ENCODE measurements around the gene ADAMTSL5. TPM values are rescaled to one million over a fixed set of nuclear protein-coding genes. Genes with fewer than 3 reads are reported as not detected.

ADAMTSL5 gene
- total and polyA plus RNA-seq, 2 of the 8 experiments (the other 6 are each of a cell fraction or from before 2014, with no cell fraction given) = 0.82 to 0.99 TPM

DNA sequence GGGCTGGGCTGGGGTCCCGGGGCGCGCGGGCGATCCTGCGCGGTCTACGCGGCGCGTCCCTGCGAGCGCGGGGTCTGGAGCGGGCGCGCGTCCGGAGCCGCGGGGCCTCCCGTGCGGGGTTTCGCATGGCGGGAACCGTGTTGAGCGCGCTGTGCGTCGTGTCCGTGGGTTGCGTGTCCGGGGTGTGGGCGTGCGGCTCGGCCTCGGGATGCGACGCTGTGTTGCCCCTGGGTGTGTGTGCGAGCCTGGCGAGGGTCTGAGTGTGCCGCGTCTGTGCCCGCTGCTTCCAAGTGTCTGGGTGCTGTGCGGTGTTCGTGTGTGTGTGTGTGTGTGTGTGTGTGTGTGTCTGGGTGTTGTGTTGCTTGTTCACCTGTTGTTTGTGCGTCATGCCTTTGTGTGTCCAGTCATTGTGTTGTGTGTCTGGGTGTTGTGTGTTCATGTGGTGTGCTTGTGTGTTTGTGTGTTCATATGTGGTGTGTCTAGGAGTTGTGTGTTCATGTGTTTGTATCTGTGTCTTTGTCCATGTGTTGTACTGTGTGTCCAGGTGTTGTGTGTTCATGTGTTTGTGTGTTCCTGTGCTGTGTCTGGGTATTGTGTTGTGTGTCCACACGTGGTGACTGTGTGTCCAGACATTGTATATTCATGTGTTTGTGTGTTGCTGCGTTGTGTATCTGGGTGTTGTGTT is 11.6 kb upstream of the ADAMTSL5 start:
- Histone ChIP-seq H3K9me3 (ENCODE audit: insufficient read depth in 2 of 2, low read depth in 1 of 2, low read length in 1 of 2) (no peaks in the 10 kb centered on the region), H3K79me2 (ENCODE audit: control insufficient read depth in 1 of 2, insufficient read depth in 2 of 2, low read length in 2 of 2) (no peaks in the 10 kb centered on the region), H3K4me2 (ENCODE audit: insufficient read depth in 1 of 2, low read depth in 2 of 2, low read length in 2 of 2) (peak overlapping the region; percentile 73 to 97), H4K8ac (ENCODE audit: extremely low read depth, insufficient read depth, low read length) (peak overlapping the region; percentile 51), H4K91ac (replicated peaks; ENCODE audit: insufficient read length, low read length) (no peak overlapping the region), H2BK5ac (ENCODE audit: low read depth, low read length) (no peak overlapping the region), H3K23me2 (ENCODE audit: low read depth, low read length) (peaks cover 8% of the 10 kb centered on the region; the same call in 1 of the 2 replicates), H3K18ac (ENCODE audit: extremely low read depth, low read length) (0 out of 2 replicates have a peak overlapping the region, but pooled peaks have one; percentile 4), H3K27me3 (replicated peaks in 1 of 4; ENCODE audit: control insufficient read depth in 3 of 4, extremely low read depth in 1 of 4, insufficient read depth in 3 of 4, low read length in 3 of 4) (peaks cover 19 to 34% (median 31%) of the 10 kb centered on the region in 4 experiments), H3K4ac (replicated peaks; ENCODE audit: insufficient read length, low read depth, low read length) (peak overlapping the region; percentile 98), H4K5ac (ENCODE audit: insufficient read length, low read depth, low read length) (no peak overlapping the region), H2BK15ac (ENCODE audit: low read length) (peak overlapping the region; percentile 77; the same call in 1 of the 2 replicates), H3K56ac (replicated peaks; ENCODE audit: insufficient read length, low read depth, low read length) (peak overlapping the region; percentile 30), H3K23ac (ENCODE audit: insufficient read length) (peak overlapping the region; percentile 83), H2BK120ac (replicated peaks; ENCODE audit: low read depth, low read length) (no peak overlapping the region), H2AK5ac (ENCODE audit: low read depth, low read length) (peak overlapping the region; percentile 94), H3K14ac (ENCODE audit: insufficient read length) (no peak overlapping the region), H3K27ac (ENCODE audit: low read depth, low read length) (no peak overlapping the region), H3K36me3 (ENCODE audit: control insufficient read depth in 2 of 4, insufficient read depth in 4 of 4, low read length in 3 of 4) (no peaks in the 10 kb centered on the region; a peak in 1 of 8 replicates), H3K4me3 (ENCODE audit: extremely low read depth in 1 of 4, insufficient read depth in 2 of 4, low read depth in 3 of 4, low read length in 4 of 4) (peak overlapping the region in 3 of 4 experiments; percentile 25 to 57 (median 35); a peak in 5 of 8 replicates), H3K4me1 (replicated peaks in 1 of 4; ENCODE audit: control insufficient read depth in 3 of 4, insufficient read depth in 4 of 4, low read length in 3 of 4) (peaks cover 0 to 3% (median 1%) of the 10 kb centered on the region in 4 experiments; a peak in 3 of 7 replicates), H2BK12ac (ENCODE audit: low read depth, low read length) (peak overlapping the region; percentile 40; the same call in 1 of the 2 replicates), H3K79me1 (ENCODE audit: low read depth, low read length) (no peaks in the 10 kb centered on the region), H2BK20ac (ENCODE audit: low read length) (no peak overlapping the region; the same call in 1 of the 2 replicates), H3K9ac (replicated peaks in 1 of 4; ENCODE audit: extremely low read depth in 1 of 4, low read depth in 3 of 4, low read length in 3 of 4) (peak overlapping the region in 1 of 4 experiments; percentile 57; a peak in 2 of 7 replicates), H2AFZ (ENCODE audit: low read length) (no peak overlapping the region), H4K20me1 (replicated peaks in 1 of 2; ENCODE audit: control insufficient read depth in 1 of 2, insufficient read depth in 2 of 2, low read length in 2 of 2) (peaks cover 8 to 15% of the 10 kb centered on the region in 2 experiments)
- DNase-seq (ENCODE audit: low read depth in 1 of 2, low spot score in 2 of 2) (no peak), FAIRE-seq (peak; percentile 77)
- WGBS, 2 experiments (ENCODE audit: extremely low coverage in 1 of 2, insufficient coverage in 1 of 2, insufficient read length in 1 of 2, insufficient replicate concordance in 2 of 2, low coverage in 1 of 2, low lambda C conversion rate in 2 of 2, missing lambda C conversion rate in 1 of 2) = 48% methylated on average over 6 of the region's 49 CpGs; no CpG with 5 or more reads in 1 of the 2 experiments
- POLR2A ChIA-PET (ENCODE audit: partially characterized antibody) = interaction anchor here (1.0 to 1.4 kb wide), 2 partner anchors 18 to 258 kb away, joined by 3 to 4 read pairs; no protein-coding TSS in a partner anchor
- CTCF ChIA-PET (ENCODE audit: partially characterized antibody) = interaction anchor here (0.6 to 1.5 kb wide), 5 partner anchors 10 to 298 kb away, joined by 3 to 4 read pairs (median 3); no protein-coding TSS in a partner anchor
- TF ChIP-seq SUZ12 (IDR thresholded peaks at IDR 0.05; ENCODE audit: low read length) (peak; percentile 73; the same call in 1 of the 2 replicates), GABPA (IDR thresholded peaks at IDR 0.05; ENCODE audit: borderline replicate concordance, insufficient read depth, low read length) (no peak), ATF3 (IDR thresholded peaks at IDR 0.05; ENCODE audit: insufficient read depth, low read depth, low read length) (no peak), POLR2A (IDR thresholded peaks at IDR 0.05; ENCODE audit: control extremely low read depth in 1 of 2, low read depth in 2 of 2, low read length in 2 of 2) (no peak), EP300 (IDR thresholded peaks at IDR 0.05; ENCODE audit: borderline replicate concordance in 1 of 2, low read depth in 2 of 2, low read length in 2 of 2) (no peak), EZH2 (IDR thresholded peaks at IDR 0.05; ENCODE audit: low read depth, low read length, severe bottlenecking) (peak; percentile 50), CHD2 (IDR thresholded peaks at IDR 0.05; ENCODE audit: low read length) (no peak), KDM5A (IDR thresholded peaks at IDR 0.05; ENCODE audit: low read length) (no peak), JUN (IDR thresholded peaks at IDR 0.05; ENCODE audit: low read depth, low read length) (no peak), KDM4A (IDR thresholded peaks at IDR 0.05; ENCODE audit: low read depth, low read length, severe bottlenecking) (peak; percentile 39)
